H1 (cell line): ENCODE measurements around the gene NEGR1. TPM values are rescaled to one million over a fixed set of nuclear protein-coding genes. Genes with fewer than 3 reads are reported as not detected.

Experiments used
- ATF3 ChIP-seq: IDR thresholded peaks from 2 replicates; pipeline ENCODE4 v1.6.1; 2011; ENCODE audit warnings: low read depth, mild to moderate bottlenecking, low read length; ENCODE audit not compliant: insufficient read depth
- polyA plus RNA-seq, 7 experiments: library from polyadenylated mRNA; depleted of rRNA in 3 of 7; stranded (reverse) in 5 of 7; unstranded in 2 of 7; fragments of >200 nt in 5 of 7; fragments of 200-250 nt in 2 of 7; gene quantifications; 1 replicate in 5 of 7; 2 replicates in 1 of 7; 4 replicates in 1 of 7; pipeline versions ENCODE4 v1.2.1 to v1.2.3, GENCODE V29; 2011 to 2013; ENCODE audit warnings: missing spikeins in 2 of 7, mixed read lengths in 2 of 7
- total RNA-seq: library from RNA; stranded (reverse); fragmentation: NEBNext Ultra II Directional; extraction: Animal tissue kit (Norgen Biotek cat#: 25700); gene quantifications from 2 replicates; pipeline ENCODE4 v1.2.1, GENCODE V29; 2021

Gene NEGR1
- total and polyA plus RNA-seq, 2 of the 8 experiments (the other 6 are each of a cell fraction or from before 2014, with no cell fraction given) = 0.71 to 1.3 TPM

DNA sequence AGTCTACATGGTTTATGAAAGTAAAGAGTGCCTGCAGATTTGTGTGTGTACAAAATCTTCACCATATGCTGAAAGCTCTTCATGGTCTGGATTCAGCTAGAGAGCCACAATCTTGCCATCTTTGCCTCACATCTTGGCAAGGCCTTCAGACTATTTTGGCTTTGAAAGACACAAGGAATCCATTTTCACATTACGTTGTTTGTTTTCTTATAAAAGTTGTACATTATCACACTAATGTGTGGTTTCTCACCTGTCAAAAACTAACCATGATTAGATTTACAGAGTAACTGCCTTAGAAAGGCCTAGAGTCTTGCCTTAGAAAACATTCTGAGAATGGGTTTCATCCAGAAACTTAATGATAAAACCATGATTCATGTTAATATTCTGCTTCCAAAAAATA is 494.6 kb downstream of the NEGR1 start (continued):
- TF ChIP-seq ATF3 = no peak
